Uterus (tissue), 4 donors: ENCODE measurements around the gene PUS7L. TPM values are rescaled to one million over a fixed set of nuclear protein-coding genes. Genes with fewer than 3 reads are reported as not detected.

Source experiments
- DNase-seq, 2 donors: peaks; one replicate each; pipeline ENCODE4 v3.0.0-alpha.2; 2019 to 2020
- H3K27ac ChIP-seq, 2 donors: fragments of 200-600 bp; sonication (generic); 1 replicate in 1 of 2; 2 replicates in 1 of 2; pipeline ENCODE4 v1.5.1; 2016 to 2018
- H3K27me3 ChIP-seq, 2 donors: fragments of 200-600 bp; sonication (generic); one replicate each; pipeline ENCODE4 v1.5.1; 2018 to 2019; ENCODE audit warnings: control low read depth in 1 of 2
- H3K36me3 ChIP-seq, 2 donors: fragments of 200-600 bp; sonication (generic); one replicate each; pipeline ENCODE4 v1.5.1; 2019; ENCODE audit warnings: control low read depth in 1 of 2
- H3K4me1 ChIP-seq, 2 donors: fragments of 200-600 bp; sonication (generic); one replicate each; pipeline ENCODE4 v1.5.1; 2018 to 2019; ENCODE audit warnings: control low read depth in 1 of 2
- H3K4me3 ChIP-seq, 2 donors: fragments of 200-600 bp; sonication (generic); 1 replicate in 1 of 2; 2 replicates in 1 of 2; pipeline ENCODE4 v1.5.1; 2018 to 2019; ENCODE audit warnings: mild to moderate bottlenecking in 1 of 2
- H3K9me3 ChIP-seq, 2 donors: fragments of 200-600 bp; sonication (generic); one replicate each; pipeline ENCODE4 v1.5.1; 2019; ENCODE audit warnings: control low read depth in 1 of 2
- POLR2A ChIP-seq, 2 donors: fragments of 450-650 bp; IDR thresholded peaks; one replicate each; pipeline ENCODE4 v1.6.1; 2016; ENCODE audit warnings: antibody characterized with exemption in 2 of 2, mild to moderate bottlenecking in 1 of 2, moderate library complexity in 1 of 2
- intact Hi-C: fragments of 100-400 bp; cut with DNase I; formaldehyde crosslinking; loops from one replicate; pipeline ENCODE4 v1.15.1; 2023; ENCODE audit warnings: low total_unique reads
- total RNA-seq, 4 donors: library from RNA; depleted of rRNA in 3 of 4; stranded (reverse); fragments of >200 nt in 3 of 4; gene quantifications; one replicate each; pipeline versions ENCODE4 v1.1.0 to v1.2.4, GENCODE V29; 2014 to 2023
- TF ChIP-seq, protein P1 (sequence below), 4 experiments: fragments of 200-600 bp in 2 of 4; fragments of 450-650 bp in 2 of 4; sonication (generic) in 2 of 4; IDR thresholded peaks; one replicate each; pipeline ENCODE4 v1.5.1; 2016 to 2019; ENCODE audit warnings: antibody characterized with exemption in 4 of 4, mild to moderate bottlenecking in 2 of 4, moderate library complexity in 1 of 4
- donor health status: DM: yes; HTN: yes; CAD: no.

PUS7L gene
- total RNA-seq, 4 donors from 2014 or later, result 10.6 to 39.6 (median 19.1) TPM

GRCh38 chr12:43766291-43766690 is 7.7 kb upstream of the PUS7L start:
- Histone ChIP-seq H3K9me3 (no peaks in the 10 kb centered on the region), H3K4me1 (no peaks in the 10 kb centered on the region), H3K27me3 (no peaks in the 10 kb centered on the region), H3K4me3 (no peak overlapping the region), H3K36me3 (no peaks in the 10 kb centered on the region), H3K27ac (no peak overlapping the region)
- no peak for DNase-seq
- TF ChIP-seq, protein P1, sequence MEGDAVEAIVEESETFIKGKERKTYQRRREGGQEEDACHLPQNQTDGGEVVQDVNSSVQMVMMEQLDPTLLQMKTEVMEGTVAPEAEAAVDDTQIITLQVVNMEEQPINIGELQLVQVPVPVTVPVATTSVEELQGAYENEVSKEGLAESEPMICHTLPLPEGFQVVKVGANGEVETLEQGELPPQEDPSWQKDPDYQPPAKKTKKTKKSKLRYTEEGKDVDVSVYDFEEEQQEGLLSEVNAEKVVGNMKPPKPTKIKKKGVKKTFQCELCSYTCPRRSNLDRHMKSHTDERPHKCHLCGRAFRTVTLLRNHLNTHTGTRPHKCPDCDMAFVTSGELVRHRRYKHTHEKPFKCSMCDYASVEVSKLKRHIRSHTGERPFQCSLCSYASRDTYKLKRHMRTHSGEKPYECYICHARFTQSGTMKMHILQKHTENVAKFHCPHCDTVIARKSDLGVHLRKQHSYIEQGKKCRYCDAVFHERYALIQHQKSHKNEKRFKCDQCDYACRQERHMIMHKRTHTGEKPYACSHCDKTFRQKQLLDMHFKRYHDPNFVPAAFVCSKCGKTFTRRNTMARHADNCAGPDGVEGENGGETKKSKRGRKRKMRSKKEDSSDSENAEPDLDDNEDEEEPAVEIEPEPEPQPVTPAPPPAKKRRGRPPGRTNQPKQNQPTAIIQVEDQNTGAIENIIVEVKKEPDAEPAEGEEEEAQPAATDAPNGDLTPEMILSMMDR (IDR thresholded peaks at IDR 0.05), result no peak
- no peak for TF ChIP-seq POLR2A (IDR thresholded peaks at IDR 0.05)
- intact Hi-C loops, result no loop called here

DNA sequence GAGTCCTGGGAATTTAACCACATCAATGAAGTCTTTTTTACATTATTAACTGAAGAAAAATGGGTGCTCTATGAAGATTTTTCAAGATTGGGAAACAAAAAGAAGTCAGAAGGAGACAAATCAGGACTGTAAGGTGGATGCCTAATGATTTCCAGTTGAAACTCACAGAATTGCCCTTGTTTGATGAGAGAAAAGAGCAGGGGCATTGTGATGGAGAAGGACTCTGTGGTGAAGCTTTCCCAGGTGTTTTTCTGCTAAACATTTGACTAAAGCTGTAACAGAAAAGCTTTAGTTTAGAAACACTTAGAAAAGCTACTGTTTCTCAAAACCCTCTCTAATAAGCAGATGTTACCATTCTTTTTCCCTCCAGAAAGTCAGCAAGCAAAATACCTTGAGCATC is 5.9 kb upstream of the PUS7L start:
- TF ChIP-seq, protein P1 (IDR thresholded peaks at IDR 0.05), result no peak
- no peak for TF ChIP-seq POLR2A (IDR thresholded peaks at IDR 0.05)
- Histone ChIP-seq H3K27me3 (no peaks in the 10 kb centered on the region), H3K4me3 (no peak overlapping the region), H3K4me1 (no peaks in the 10 kb centered on the region), H3K27ac (no peak overlapping the region), H3K9me3 (no peaks in the 10 kb centered on the region), H3K36me3 (no peaks in the 10 kb centered on the region)
- intact Hi-C loops, result no loop called here
- DNase-seq, result no peak

DNA sequence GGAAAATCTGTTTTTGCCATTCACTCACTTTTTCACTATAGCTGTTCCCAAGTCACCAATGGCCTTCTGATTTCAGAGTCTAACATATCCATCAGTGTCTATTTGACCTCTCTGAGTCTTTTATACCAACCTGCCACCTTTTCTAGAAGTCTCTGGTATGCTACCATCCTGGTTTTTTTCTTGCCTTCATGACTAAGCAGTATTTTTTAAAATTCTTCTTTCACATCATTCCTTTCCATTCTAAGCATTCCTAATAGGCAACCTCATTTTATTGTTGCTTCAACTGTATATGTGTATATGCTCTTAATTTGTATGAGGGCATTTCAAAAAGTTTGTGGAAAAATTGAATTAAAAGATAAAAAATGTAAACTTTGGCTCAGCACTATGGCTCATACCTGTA is 5.2 kb upstream of the PUS7L start:
- TF ChIP-seq POLR2A (IDR thresholded peaks at IDR 0.05), result no peak
- Histone ChIP-seq H3K9me3 (no peaks in the 10 kb centered on the region), H3K27ac (no peak overlapping the region), H3K4me3 (no peak overlapping the region), H3K27me3 (no peaks in the 10 kb centered on the region), H3K36me3 (no peaks in the 10 kb centered on the region), H3K4me1 (no peaks in the 10 kb centered on the region)
- DNase-seq, result no peak
- intact Hi-C loops, result no loop called here

DNA sequence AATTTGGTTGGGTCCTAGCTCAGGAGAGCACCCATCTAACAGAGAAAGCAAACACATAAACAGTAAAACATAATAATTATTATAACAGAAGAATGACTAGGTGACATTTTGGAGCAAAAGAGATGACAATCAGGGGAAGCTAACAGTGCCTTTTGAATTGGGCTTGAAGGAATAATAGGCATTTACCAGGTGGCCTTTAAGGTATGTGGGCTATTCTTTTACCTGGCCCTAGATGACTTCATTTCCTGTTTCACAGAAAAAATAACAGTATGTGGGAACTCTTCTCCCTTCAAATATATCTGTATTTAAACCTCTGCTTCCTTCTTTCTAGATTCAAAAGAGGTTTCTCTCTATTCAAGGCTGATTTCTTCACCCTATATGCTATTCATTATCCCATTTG is 4.0 kb upstream of the PUS7L start:
- TF ChIP-seq, protein P1 (IDR thresholded peaks at IDR 0.05), result no peak
- no peak for TF ChIP-seq POLR2A (IDR thresholded peaks at IDR 0.05)
- intact Hi-C loops, result no loop called here
- Histone ChIP-seq H3K9me3 (no peaks in the 10 kb centered on the region), H3K4me1 (no peaks in the 10 kb centered on the region), H3K27me3 (no peaks in the 10 kb centered on the region), H3K27ac (no peak overlapping the region), H3K36me3 (no peaks in the 10 kb centered on the region), H3K4me3 (no peak overlapping the region)
- DNase-seq, result no peak

DNA sequence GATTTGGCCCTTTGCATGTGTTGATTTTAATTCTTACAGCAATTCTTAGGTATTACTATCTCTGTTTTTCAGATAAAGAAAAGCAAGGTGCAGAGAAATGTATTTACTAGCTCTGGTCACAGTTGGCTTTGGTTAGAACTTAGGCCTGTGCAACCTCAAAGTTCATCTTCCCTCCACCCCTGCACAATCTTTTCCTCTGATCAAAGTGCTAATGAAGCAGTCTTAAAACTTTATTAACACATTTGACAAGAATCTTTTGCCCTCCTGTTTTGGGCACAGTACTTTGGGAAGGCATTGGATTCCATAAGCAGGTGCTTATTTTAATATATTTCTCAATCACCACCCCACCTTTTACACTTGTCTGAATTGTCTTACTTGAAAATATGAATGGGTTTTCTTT is 2.9 kb upstream of the PUS7L start:
- H3K9me3 ChIP-seq, result no peaks in the 10 kb centered on the region
- intact Hi-C loops, result no loop called here
- no peak for DNase-seq
- H3K27ac ChIP-seq, result no peak overlapping the region
- H3K27me3 ChIP-seq, result no peaks in the 10 kb centered on the region
- no peaks in the 10 kb centered on the region for H3K36me3 ChIP-seq
- no peaks in the 10 kb centered on the region for H3K4me1 ChIP-seq
- no peak overlapping the region for H3K4me3 ChIP-seq
- TF ChIP-seq, protein P1 (IDR thresholded peaks at IDR 0.05), result no peak
- TF ChIP-seq POLR2A (IDR thresholded peaks at IDR 0.05), result no peak

DNA sequence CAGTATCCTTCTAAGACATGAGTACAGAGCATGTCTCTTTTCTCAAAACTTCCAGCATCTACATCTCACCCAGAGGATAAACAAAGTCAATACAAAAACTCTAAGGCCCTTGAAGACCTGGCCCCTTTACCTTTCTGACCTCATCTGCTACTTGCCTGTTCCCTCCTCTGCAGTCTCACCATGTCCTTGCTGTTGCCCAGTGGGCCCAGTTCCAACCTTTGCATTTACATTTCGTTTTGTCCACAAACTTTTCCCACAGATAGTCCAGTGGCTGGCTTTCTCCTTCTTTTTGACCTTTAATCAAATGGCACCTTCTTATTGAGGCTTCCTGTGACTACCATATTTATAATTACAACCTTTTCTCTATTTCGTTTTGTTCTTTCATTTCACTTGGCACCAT is 1.8 kb upstream of the PUS7L start:
- TF ChIP-seq POLR2A (IDR thresholded peaks at IDR 0.05), result no peak
- TF ChIP-seq, protein P1 (IDR thresholded peaks at IDR 0.05), result no peak
- Histone ChIP-seq H3K4me3 (peak overlapping the region in 1 of 2 donors; percentile 11), H3K36me3 (no peaks in the 10 kb centered on the region), H3K9me3 (no peaks in the 10 kb centered on the region), H3K27me3 (no peaks in the 10 kb centered on the region), H3K27ac (no peak overlapping the region), H3K4me1 (no peaks in the 10 kb centered on the region)
- no peak for DNase-seq
- intact Hi-C loops, result no loop called here
